Activated CD4-positive, alpha-beta memory T cell treated with anti-CD3 and anti-CD28 coated beads for 36 hours (primary cell): ENCODE data around the gene TRMT1. TPM values are rescaled to one million over a fixed set of nuclear protein-coding genes. Genes with fewer than 3 reads are reported as not detected.

Experiments used
- CTCF ChIA-PET: fragments of 350-600 bp; sonication (Branson Sonifier 250); formaldehyde crosslinking; loops from one replicate; lab custom pipeline; 2021; ENCODE audit warnings: antibody characterized with exemption, inconsistent platforms; lab: Charles Lee
- POLR2A ChIA-PET: fragments of 350-600 bp; sonication (Branson Sonifier 250); formaldehyde crosslinking; loops from one replicate; lab custom pipeline; 2021; ENCODE audit warnings: antibody characterized with exemption; lab: Charles Lee
- DNase-seq: peaks from one replicate; pipeline ENCODE4 v3.0.0-alpha.2; 2020
- H3K27ac Mint-ChIP-seq: one replicate; pipeline ENCODE4 v1.8.0; 2021; ENCODE audit warnings: mixed read lengths
- H3K27me3 Mint-ChIP-seq: one replicate; pipeline ENCODE4 v1.8.0; 2021; ENCODE audit warnings: mixed read lengths
- H3K36me3 Mint-ChIP-seq: one replicate; pipeline ENCODE4 v1.8.0; 2021; ENCODE audit warnings: mixed read lengths
- H3K4me1 Mint-ChIP-seq: one replicate; pipeline ENCODE4 v1.8.0; 2021; ENCODE audit warnings: low read depth, mixed read lengths
- H3K4me3 Mint-ChIP-seq: one replicate; pipeline ENCODE4 v1.8.0; 2021; ENCODE audit warnings: mild to moderate bottlenecking, mixed read lengths
- H3K9me3 Mint-ChIP-seq: one replicate; pipeline ENCODE4 v1.8.0; 2021; ENCODE audit warnings: mixed read lengths
- intact Hi-C: fragments of 100-400 bp; cut with micrococcal nuclease; formaldehyde crosslinking; loops from one replicate; pipeline ENCODE4 v1.15.1; 2023
- total RNA-seq, 2 experiments: library from RNA; stranded (reverse); gene quantifications; one replicate each; pipeline ENCODE4 v1.2.3, GENCODE V29; 2021

TRMT1 gene
- total RNA-seq, 2 experiments from 2014 or later, result 59.2 to 61.3 TPM

DNA sequence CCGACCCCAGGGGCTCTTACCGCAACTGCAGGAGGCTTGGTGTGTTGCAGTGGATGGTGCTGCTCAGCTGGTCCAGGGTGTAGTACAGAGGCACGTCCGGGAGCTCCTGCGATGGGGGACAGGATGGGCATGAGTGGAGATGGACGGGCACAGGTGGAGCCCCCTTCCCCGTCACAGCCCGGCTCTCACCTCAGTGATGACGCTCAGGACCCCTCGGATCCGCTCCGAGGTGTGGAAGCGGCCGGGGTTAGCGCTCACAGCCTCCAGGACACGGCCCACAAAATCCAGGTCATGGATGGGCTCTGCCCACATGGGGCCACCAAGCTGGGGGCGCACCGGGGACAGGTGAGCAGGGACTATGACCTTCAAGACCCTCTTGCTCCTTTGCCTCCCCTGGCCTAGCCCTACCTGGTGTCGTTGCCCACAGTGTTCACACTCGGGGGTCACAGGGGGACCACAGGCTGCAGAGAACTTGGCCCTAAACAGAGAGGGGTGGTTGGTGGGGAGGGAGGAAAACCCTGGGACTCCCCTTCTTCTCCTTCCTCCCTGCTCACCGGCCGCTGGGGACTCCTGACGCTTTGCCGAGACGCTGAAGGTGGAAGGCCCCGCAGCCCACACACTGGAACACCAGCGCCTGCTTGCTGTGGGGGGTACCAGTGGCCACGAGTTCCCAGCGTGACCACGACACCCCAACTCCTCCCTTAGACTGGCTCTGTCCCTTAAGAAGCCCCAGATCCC lies 7.0 kb downstream of the TRMT1 start:
- CTCF ChIA-PET, result no interaction called here

DNA sequence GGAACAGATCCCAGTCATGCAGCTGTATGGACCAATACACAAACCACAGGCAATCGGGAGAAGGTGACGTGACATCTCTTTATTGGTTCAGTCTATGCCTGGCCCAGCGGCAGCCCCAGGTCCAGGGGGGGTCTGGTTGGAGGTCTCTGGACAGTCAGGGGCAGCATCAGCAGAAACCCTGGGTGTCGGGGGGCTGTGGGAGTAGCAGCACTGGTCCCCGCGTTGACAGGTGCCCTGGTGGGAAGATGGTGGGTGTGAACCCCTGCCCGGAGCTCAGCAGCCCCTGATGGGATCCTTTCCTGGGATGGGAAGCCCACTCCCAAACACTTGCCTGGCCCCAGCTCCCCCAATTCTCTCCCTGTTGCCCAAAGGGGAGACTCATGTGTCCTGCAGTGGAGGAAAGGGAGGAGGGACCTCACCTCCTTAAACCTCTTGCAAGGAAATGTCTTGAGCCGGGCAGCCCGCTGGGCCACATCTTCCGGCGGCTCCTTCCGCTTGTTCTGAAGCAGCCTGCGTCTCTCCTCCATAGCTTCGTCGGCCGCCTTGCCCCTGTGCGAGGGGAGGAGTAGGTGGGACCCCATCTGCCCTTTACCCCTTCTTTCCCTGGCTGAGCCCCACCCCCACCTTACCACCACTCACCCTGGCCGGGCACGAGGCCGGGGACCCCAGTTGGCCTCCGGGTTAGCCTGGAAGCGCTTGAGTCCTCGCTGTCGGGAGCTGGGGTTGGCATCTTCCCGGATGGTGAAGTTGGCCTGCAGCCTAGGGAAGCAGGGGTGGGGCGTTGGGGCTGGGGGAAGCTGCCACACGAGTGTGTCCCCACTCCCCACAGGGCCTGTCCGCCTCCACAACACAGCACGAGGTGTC lies 11.5 kb downstream of the TRMT1 start:
- Mint-ChIP-seq H3K4me3 (peak overlapping the region; percentile 92), H3K36me3 (peaks cover 13% of the 10 kb centered on the region), H3K27me3 (no peaks in the 10 kb centered on the region), H3K27ac (peak overlapping the region; percentile 94), H3K9me3 (peaks cover 3% of the 10 kb centered on the region), H3K4me1 (peaks cover 25% of the 10 kb centered on the region)
- peak; percentile 52 for DNase-seq
- ChIA-PET POLR2A (interaction anchor here (0.7 to 2.9 kb wide), 9 partner anchors 10 to 91 kb away, joined by 3 to 13 read pairs (median 6); partner anchors contain the start of genes IER2, NACC1 and STX10), CTCF (interaction anchor here (0.5 to 3.6 kb wide), 27 partner anchors 9 to 340 kb away, joined by 3 to 29 read pairs (median 5); partner anchors contain the start of genes IER2, NACC1 and STX10)
- intact Hi-C loops, result loop anchor here (1.0 kb wide), 1 partner anchor 11 kb away; the partner anchor contains the start of gene TRMT1

More for the DNA sequence above, 7.0 kb downstream of the TRMT1 start:
- POLR2A ChIA-PET, result no interaction called here
- Mint-ChIP-seq H3K36me3 (peaks cover 13% of the 10 kb centered on the region), H3K4me3 (no peak overlapping the region), H3K27me3 (no peaks in the 10 kb centered on the region), H3K4me1 (peaks cover 2% of the 10 kb centered on the region), H3K9me3 (no peaks in the 10 kb centered on the region), H3K27ac (no peak overlapping the region)
- intact Hi-C loops, result no loop called here
- DNase-seq, result no peak

GRCh38 chr19:13104360-13104847 lies 12.1 kb downstream of the TRMT1 start:
- Mint-ChIP-seq H3K9me3 (peaks cover 5% of the 10 kb centered on the region), H3K27ac (peak overlapping the region; percentile 94), H3K4me1 (peaks cover 32% of the 10 kb centered on the region), H3K4me3 (peak overlapping the region; percentile 92), H3K27me3 (no peaks in the 10 kb centered on the region), H3K36me3 (peaks cover 11% of the 10 kb centered on the region)
- ChIA-PET POLR2A (interaction anchor here (0.7 to 2.9 kb wide), 7 partner anchors 11 to 90 kb away, joined by 4 to 13 read pairs (median 6); partner anchors contain the start of gene NACC1), CTCF (interaction anchor here (0.5 to 3.6 kb wide), 27 partner anchors 8 to 219 kb away, joined by 3 to 29 read pairs (median 5); partner anchors contain the start of genes IER2, NACC1 and STX10)
- DNase-seq, result peak; percentile 81
- intact Hi-C loops, result loop anchor here (1.0 kb wide), 1 partner anchor 12 kb away; the partner anchor contains the start of gene TRMT1

DNA sequence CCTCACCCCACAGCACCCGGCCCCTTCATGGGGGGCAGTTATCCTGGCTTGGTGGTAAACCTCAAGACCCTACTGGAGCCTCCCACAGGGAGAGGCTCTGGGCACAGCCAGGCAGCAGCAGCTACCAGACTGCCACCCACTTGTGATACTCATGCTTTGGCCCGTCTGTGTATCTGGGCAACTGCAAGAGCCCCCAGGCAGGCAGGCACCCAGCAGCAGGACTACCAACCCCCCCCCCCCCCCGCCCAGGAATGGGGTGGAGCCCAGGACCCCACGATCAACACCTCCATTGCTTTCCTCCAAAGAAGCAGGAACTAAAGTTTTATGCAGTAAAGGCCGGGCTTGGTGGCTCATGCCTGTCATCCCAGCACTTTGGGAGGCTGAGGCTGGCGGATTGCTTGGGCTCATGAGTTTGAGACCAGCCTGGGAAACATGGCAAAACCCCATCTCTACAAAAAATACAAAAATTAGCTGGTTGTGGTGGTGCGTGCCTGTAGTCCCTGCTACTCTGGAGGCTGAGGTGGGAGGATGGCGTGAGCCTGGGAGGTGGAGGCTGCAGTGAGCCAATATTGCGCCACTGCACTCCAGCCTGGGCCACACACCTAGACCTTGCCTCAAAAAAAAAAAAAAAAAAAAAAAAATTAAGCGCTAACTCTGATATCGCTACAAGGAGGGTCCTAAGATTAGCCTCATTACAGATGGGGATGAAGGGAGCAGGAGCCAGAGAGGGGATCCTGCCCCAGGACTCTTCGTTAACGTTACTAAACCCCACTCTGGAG lies 12.8 kb downstream of the TRMT1 start:
- ChIA-PET CTCF (interaction anchor here (0.7 to 3.6 kb wide), 19 partner anchors 10 to 219 kb away, joined by 3 to 29 read pairs (median 6); partner anchors contain the start of gene NACC1), POLR2A (interaction anchor here (1.4 to 2.9 kb wide), 6 partner anchors 12 to 90 kb away, joined by 5 to 13 read pairs (median 7); partner anchors contain the start of gene NACC1)
- intact Hi-C loops, result loop anchor here (1.0 kb wide), 1 partner anchor 13 kb away; the partner anchor contains the start of gene TRMT1
- H3K36me3 Mint-ChIP-seq, result peaks cover 9% of the 10 kb centered on the region
- peaks cover 2% of the 10 kb centered on the region for H3K27me3 Mint-ChIP-seq
- no peak for DNase-seq
- H3K9me3 Mint-ChIP-seq, result peaks cover 5% of the 10 kb centered on the region
- H3K4me1 Mint-ChIP-seq, result peaks cover 35% of the 10 kb centered on the region
- peak overlapping the region; percentile 92 for H3K4me3 Mint-ChIP-seq
- H3K27ac Mint-ChIP-seq, result peak overlapping the region; percentile 94

GRCh38 chr19:13102666-13103580 lies 13.6 kb downstream of the TRMT1 start, which contains the start of gene LYL1:
Gene LYL1 (minus strand): TSS chr19:13102858. CDS start chr19:13101171, 1,687 bp downstream.
- Mint-ChIP-seq H3K9me3 (peaks cover 5% of the 10 kb centered on the region), H3K27ac (peak within 1 kb of the TSS; percentile 76), H3K4me1 (peaks cover 39% of the 10 kb centered on the region), H3K36me3 (peaks cover 9% of the 10 kb centered on the region), H3K27me3 (peaks cover 3% of the 10 kb centered on the region), H3K4me3 (peak within 1 kb of the TSS; percentile 69)
- CTCF ChIA-PET, result interaction anchor here (0.7 to 3.6 kb wide), 4 partner anchors 9 to 137 kb away, joined by 3 to 29 read pairs (median 11); no protein-coding TSS in a partner anchor
- POLR2A ChIA-PET, result interaction anchor here (2.9 kb wide), 1 partner anchor 15 kb away, joined by 13 read pairs; the partner anchor contains the start of gene NACC1
- intact Hi-C loops, result no loop called here
- peak; percentile 58 for DNase-seq

GRCh38 chr19:13102416-13102665 lies 14.2 kb downstream of the TRMT1 start:
- Mint-ChIP-seq H3K4me1 (peaks cover 43% of the 10 kb centered on the region), H3K9me3 (peaks cover 5% of the 10 kb centered on the region), H3K27me3 (peaks cover 7% of the 10 kb centered on the region), H3K36me3 (peaks cover 6% of the 10 kb centered on the region), H3K4me3 (peak overlapping the region; percentile 69), H3K27ac (peak overlapping the region; percentile 42)
- no peak for DNase-seq
- intact Hi-C loops, result no loop called here
- ChIA-PET POLR2A (no interaction called here), CTCF (no interaction called here)

DNA sequence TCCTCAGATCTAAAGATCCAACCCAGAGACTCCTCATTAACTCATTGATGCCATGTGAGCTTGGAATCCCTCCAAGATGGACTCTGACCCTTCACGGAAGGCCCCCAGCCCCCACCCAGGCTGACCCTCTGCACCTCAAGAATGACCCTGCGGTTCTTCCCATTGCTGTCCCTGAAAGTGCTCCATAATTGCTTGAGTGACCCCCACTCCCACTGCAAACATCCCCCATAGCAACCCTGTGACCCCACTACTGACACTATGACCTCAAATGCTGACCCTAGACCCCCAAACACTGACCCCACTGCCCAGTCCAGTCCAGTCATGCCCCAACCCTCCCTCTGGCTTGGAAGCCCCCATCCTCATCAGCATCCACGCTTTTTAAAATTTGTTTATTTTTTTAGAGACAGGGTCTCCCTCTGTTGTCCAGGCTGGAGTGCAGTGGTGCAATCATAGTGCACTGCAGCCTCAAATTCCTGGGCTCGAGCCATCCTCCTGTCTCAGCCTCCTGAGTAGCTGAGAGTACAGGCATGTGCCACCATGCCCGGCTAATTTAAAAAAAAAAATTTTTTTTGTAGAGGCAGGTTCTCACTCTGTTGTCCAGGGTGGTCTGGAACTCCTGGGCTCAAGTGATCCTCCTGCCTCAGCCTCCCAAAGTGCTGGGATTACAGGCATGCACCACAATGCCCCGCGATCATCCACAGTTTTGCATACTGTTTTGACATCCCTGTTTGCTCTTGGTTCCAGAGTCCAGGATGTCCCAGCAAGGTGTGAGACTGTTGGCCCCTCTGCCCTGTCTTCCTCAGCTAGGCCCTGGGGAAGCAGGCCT lies 14.7 kb downstream of the TRMT1 start:
- no peak for DNase-seq
- Mint-ChIP-seq H3K9me3 (peaks cover 5% of the 10 kb centered on the region), H3K27ac (peak overlapping the region; percentile 42), H3K4me1 (peaks cover 46% of the 10 kb centered on the region), H3K4me3 (peak overlapping the region; percentile 69), H3K27me3 (peaks cover 10% of the 10 kb centered on the region), H3K36me3 (peaks cover 6% of the 10 kb centered on the region)
- intact Hi-C loops, result no loop called here
- CTCF ChIA-PET, result interaction anchor here (1.0 to 1.3 kb wide), 3 partner anchors 31 to 124 kb away, joined by 3 to 5 read pairs (median 5); no protein-coding TSS in a partner anchor
- POLR2A ChIA-PET, result interaction anchor here (2.4 kb wide), 1 partner anchor 50 kb away, joined by 8 read pairs; no protein-coding TSS in a partner anchor

DNA sequence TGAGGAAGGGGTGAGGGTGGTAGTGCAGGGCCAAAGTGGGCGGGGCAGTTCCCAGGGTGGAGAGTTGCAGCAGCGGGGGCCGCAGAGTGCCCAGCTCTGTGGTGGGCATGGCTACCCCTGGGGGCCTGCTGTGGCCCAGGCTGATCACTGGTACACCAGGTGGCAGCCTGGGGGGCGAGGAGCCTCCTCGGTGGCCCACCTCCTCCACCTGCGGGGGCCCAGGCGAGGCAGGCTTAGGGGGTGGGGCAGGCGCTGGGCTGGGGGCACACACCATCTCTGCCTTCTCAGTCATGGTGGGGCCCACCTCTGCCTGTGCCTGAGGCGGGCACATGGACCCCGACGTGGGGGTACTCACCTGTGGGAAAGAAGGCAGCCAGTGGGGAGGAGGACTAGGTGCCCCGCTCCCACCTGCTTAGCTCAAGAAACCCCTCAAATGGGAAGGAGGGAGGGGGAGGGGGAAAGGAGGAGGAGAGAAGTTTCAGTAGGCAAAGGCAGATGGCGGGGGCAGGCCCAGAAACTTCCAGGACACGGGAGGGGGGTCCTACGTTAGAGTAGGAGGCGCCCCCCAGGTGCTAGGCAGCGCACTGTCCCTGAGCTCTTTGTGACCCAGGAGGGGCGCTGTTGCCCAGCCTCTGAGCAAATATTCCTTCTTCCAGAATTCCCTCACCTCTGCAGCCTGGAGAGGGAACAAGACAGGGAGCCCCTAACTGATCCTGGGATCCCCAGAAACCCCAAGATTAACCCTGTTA lies 15.5 kb downstream of the TRMT1 start:
- Mint-ChIP-seq H3K4me1 (peaks cover 49% of the 10 kb centered on the region), H3K9me3 (peaks cover 5% of the 10 kb centered on the region), H3K36me3 (peaks cover 6% of the 10 kb centered on the region), H3K27me3 (peaks cover 14% of the 10 kb centered on the region), H3K4me3 (peak overlapping the region; percentile 34), H3K27ac (peak overlapping the region; percentile 4)
- CTCF ChIA-PET, result interaction anchor here (1.0 to 1.3 kb wide), 3 partner anchors 31 to 123 kb away, joined by 3 to 5 read pairs (median 5); no protein-coding TSS in a partner anchor
- POLR2A ChIA-PET, result interaction anchor here (2.4 kb wide), 1 partner anchor 51 kb away, joined by 8 read pairs; no protein-coding TSS in a partner anchor
- intact Hi-C loops, result loop anchor here (1.0 kb wide), 2 partner anchors 15 to 51 kb away; partner anchors contain the start of gene TRMT1
- no peak for DNase-seq
